HEK293 (cell line): ENCODE data around the gene CHMP6.

Source experiments
- EGR2 ChIP-seq: fragments of 450-650 bp; formaldehyde crosslinking; IDR thresholded peaks from 2 replicates; pipeline ENCODE4 v1.5.1; 2016; ENCODE audit warnings: low read depth, missing biosample characterization, missing genetic modification characterization
- GLI4 ChIP-seq: fragments of 450-650 bp; formaldehyde crosslinking; IDR thresholded peaks from 2 replicates; pipeline ENCODE4 v1.5.1; 2016; ENCODE audit warnings: missing biosample characterization, missing genetic modification characterization
- HOXA7 ChIP-seq: sonication (generic); formaldehyde crosslinking; IDR thresholded peaks from 2 replicates; pipeline ENCODE4 v1.8.1; 2022; ENCODE audit warnings: missing genetic modification reagents, borderline replicate concordance
- HOXC10 ChIP-seq: sonication (generic); formaldehyde crosslinking; IDR thresholded peaks from 2 replicates; pipeline ENCODE4 v1.8.1; 2023; ENCODE audit warnings: mild to moderate bottlenecking, missing genetic modification reagents
- HOXD13 ChIP-seq: sonication (generic); formaldehyde crosslinking; IDR thresholded peaks from 2 replicates; pipeline ENCODE4 v1.8.0; 2022; ENCODE audit warnings: missing genetic modification reagents, borderline replicate concordance
- PBX3 ChIP-seq: sonication (generic); formaldehyde crosslinking; IDR thresholded peaks from 2 replicates; pipeline ENCODE4 v1.8.1; 2022; ENCODE audit warnings: mild to moderate bottlenecking, moderate library complexity, missing genetic modification reagents
- RBAK ChIP-seq: fragments of 450-650 bp; formaldehyde crosslinking; IDR thresholded peaks from 2 replicates; pipeline ENCODE4 v1.5.1; 2016; ENCODE audit warnings: missing biosample characterization, missing genetic modification characterization
- TCF7L2 ChIP-seq: IDR thresholded peaks from 2 replicates; pipeline ENCODE4 v1.6.1; 2011; ENCODE audit warnings: low read depth, mild to moderate bottlenecking, inconsistent platforms, low read length, moderate library complexity, borderline replicate concordance
- ZBTB20 ChIP-seq: fragments of 450-650 bp; formaldehyde crosslinking; IDR thresholded peaks from 2 replicates; pipeline ENCODE4 v1.5.1; 2016; ENCODE audit warnings: missing biosample characterization, missing genetic modification characterization
- ZBTB44 ChIP-seq: fragments of 450-650 bp; IDR thresholded peaks from 2 replicates; pipeline ENCODE4 v1.5.1; 2018; ENCODE audit warnings: missing biosample characterization, mild to moderate bottlenecking, missing genetic modification characterization
- ZBTB7A ChIP-seq: fragments of 450-650 bp; formaldehyde crosslinking; IDR thresholded peaks from 2 replicates; pipeline ENCODE4 v1.5.1; 2016; ENCODE audit warnings: low read depth, missing biosample characterization, missing genetic modification characterization
- ZNF114 ChIP-seq: fragments of 450-650 bp; formaldehyde crosslinking; IDR thresholded peaks from 2 replicates; pipeline ENCODE4 v1.5.0; 2017; ENCODE audit warnings: missing biosample characterization, missing genetic modification characterization
- ZNF138 ChIP-seq: fragments of 450-650 bp; formaldehyde crosslinking; IDR thresholded peaks from 2 replicates; pipeline ENCODE4 v1.5.1; 2016; ENCODE audit warnings: missing biosample characterization, missing genetic modification characterization, borderline replicate concordance
- ZNF155 ChIP-seq: fragments of 450-650 bp; formaldehyde crosslinking; IDR thresholded peaks from 2 replicates; pipeline ENCODE4 v1.5.1; 2016; ENCODE audit warnings: missing biosample characterization, missing genetic modification characterization
- ZNF184 ChIP-seq: fragments of 450-650 bp; IDR thresholded peaks from 2 replicates; pipeline ENCODE4 v1.5.1; 2018; ENCODE audit warnings: missing biosample characterization, mild to moderate bottlenecking, missing genetic modification characterization
- ZNF211 ChIP-seq: fragments of 450-650 bp; formaldehyde crosslinking; IDR thresholded peaks from 2 replicates; pipeline ENCODE4 v1.5.1; 2016; ENCODE audit warnings: low read depth, missing biosample characterization, missing genetic modification characterization
- ZNF223 ChIP-seq: fragments of 450-650 bp; formaldehyde crosslinking; IDR thresholded peaks from 2 replicates; pipeline ENCODE4 v1.5.1; 2016; ENCODE audit warnings: missing biosample characterization, missing genetic modification characterization
- ZNF324 ChIP-seq: fragments of 450-650 bp; formaldehyde crosslinking; IDR thresholded peaks from 2 replicates; pipeline ENCODE4 v1.5.1; 2016; ENCODE audit warnings: missing biosample characterization, missing genetic modification characterization
- ZNF37A ChIP-seq: fragments of 450-650 bp; IDR thresholded peaks from 2 replicates; pipeline ENCODE4 v1.5.1; 2018; ENCODE audit warnings: missing biosample characterization, missing genetic modification characterization
- ZNF549 ChIP-seq: fragments of 450-650 bp; IDR thresholded peaks from 2 replicates; pipeline ENCODE4 v1.5.1; 2018; ENCODE audit warnings: missing biosample characterization, missing genetic modification characterization, mild to moderate bottlenecking, inconsistent platforms, moderate library complexity
- ZNF555 ChIP-seq: fragments of 450-650 bp; formaldehyde crosslinking; conservative IDR thresholded peaks from 2 replicates; pipeline ENCODE4 v1.5.1; 2017; ENCODE audit warnings: missing biosample characterization, mild to moderate bottlenecking, missing genetic modification characterization, inconsistent platforms
- ZNF558 ChIP-seq: fragments of 450-650 bp; formaldehyde crosslinking; IDR thresholded peaks from 2 replicates; pipeline ENCODE4 v1.5.1; 2016; ENCODE audit warnings: missing biosample characterization, missing genetic modification characterization
- ZNF610 ChIP-seq: fragments of 450-650 bp; formaldehyde crosslinking; IDR thresholded peaks from 2 replicates; pipeline ENCODE4 v1.5.1; 2016; ENCODE audit warnings: missing biosample characterization, missing genetic modification characterization, borderline replicate concordance
- ZNF654 ChIP-seq: fragments of 450-650 bp; formaldehyde crosslinking; IDR thresholded peaks from 2 replicates; pipeline ENCODE4 v1.5.1; 2016; ENCODE audit warnings: low read depth, missing biosample characterization, missing genetic modification characterization
- ZNF747 ChIP-seq: fragments of 450-650 bp; formaldehyde crosslinking; IDR thresholded peaks from 2 replicates; pipeline ENCODE4 v1.5.1; 2016; ENCODE audit warnings: missing biosample characterization, missing genetic modification characterization
- ZNF768 ChIP-seq: fragments of 450-650 bp; formaldehyde crosslinking; IDR thresholded peaks from 2 replicates; pipeline ENCODE4 v1.5.1; 2018; ENCODE audit warnings: missing biosample characterization, mild to moderate bottlenecking, missing genetic modification characterization
- ZSCAN4 ChIP-seq: fragments of 450-650 bp; formaldehyde crosslinking; IDR thresholded peaks from 2 replicates; pipeline ENCODE4 v1.5.1; 2017; ENCODE audit warnings: missing biosample characterization, missing genetic modification characterization
- TF ChIP-seq, protein P1 (sequence below): fragments of 450-650 bp; formaldehyde crosslinking; IDR thresholded peaks from 2 replicates; pipeline ENCODE4 v1.5.1; 2016; ENCODE audit warnings: missing biosample characterization, missing genetic modification characterization
- TF ChIP-seq, protein P2 (sequence below): fragments of 450-650 bp; formaldehyde crosslinking; optimal IDR thresholded peaks from 2 replicates; pipeline ENCODE3; 2016; ENCODE audit warnings: missing biosample characterization, mild to moderate bottlenecking, missing genetic modification characterization
- TF ChIP-seq, protein P3 (sequence below): fragments of 450-650 bp; formaldehyde crosslinking; IDR thresholded peaks from 2 replicates; pipeline ENCODE4 v1.5.1; 2016; ENCODE audit warnings: missing biosample characterization, missing genetic modification characterization
- TF ChIP-seq, protein P4 (sequence below): IDR thresholded peaks from 2 replicates; pipeline ENCODE4 v1.6.1; 2011; ENCODE audit warnings: mild to moderate bottlenecking, low read depth, low read length, borderline replicate concordance

CHMP6 gene

DNA sequence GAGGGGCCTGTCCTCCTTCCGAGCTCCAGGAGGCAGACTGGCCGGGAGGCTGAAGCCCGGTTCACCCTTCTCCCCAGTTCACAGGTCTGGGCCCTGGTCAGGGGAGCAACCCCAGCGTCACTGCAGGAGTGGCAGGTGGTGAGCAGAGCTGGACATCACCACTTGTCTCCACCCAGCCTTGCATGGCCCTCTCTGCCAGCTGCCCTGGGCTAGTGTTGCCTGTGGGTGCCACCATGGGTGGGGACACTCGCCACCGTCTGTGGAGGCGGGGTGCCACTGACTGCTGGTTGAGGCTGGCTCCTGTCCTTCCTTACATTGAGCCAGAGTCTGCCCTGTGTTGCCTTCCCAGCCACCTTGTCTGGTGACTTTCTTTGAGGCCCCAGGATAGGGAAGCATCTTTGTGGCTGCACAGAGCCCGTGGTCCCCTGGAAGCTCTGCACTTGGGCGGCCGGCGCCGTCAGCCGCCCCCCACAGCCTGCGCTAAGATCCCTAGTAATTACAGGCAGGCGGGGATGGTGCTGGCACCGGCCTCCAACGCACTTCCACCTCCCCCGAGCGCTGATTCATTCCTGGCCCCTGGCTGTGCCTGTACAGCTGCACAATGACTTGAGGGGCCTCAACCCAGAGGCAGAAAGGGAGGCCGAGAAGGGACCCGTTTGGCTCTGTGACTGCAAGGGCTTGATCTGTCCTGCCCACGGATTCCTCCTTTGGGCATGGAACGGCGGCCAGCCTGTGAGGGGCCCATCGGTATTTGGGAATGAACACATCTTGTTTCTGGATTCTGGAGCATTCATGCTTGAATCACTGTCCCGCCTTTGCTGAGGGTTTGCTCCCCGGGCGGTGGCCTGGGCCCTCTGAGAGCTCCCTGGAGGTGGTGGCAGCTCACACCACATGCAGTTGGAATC, 48.5 kb downstream of the CHMP6 start (continued):
- TF ChIP-seq ZBTB20 (tag by site-specific recombination), result peak; percentile 48; the same call in 1 of the 2 replicates
- peak; percentile 81 for TF ChIP-seq ZNF223
- TF ChIP-seq ZNF211 (tag by site-specific recombination), result no peak
- TF ChIP-seq, protein P1, sequence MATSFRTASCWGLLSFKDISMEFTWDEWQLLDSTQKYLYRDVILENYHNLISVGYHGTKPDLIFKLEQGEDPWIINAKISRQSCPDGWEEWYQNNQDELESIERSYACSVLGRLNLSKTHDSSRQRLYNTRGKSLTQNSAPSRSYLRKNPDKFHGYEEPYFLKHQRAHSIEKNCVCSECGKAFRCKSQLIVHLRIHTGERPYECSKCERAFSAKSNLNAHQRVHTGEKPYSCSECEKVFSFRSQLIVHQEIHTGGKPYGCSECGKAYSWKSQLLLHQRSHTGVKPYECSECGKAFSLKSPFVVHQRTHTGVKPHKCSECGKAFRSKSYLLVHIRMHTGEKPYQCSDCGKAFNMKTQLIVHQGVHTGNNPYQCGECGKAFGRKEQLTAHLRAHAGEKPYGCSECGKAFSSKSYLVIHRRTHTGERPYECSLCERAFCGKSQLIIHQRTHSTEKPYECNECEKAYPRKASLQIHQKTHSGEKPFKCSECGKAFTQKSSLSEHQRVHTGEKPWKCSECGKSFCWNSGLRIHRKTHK (tag by site-specific recombination), result no peak
- TF ChIP-seq, protein P2, sequence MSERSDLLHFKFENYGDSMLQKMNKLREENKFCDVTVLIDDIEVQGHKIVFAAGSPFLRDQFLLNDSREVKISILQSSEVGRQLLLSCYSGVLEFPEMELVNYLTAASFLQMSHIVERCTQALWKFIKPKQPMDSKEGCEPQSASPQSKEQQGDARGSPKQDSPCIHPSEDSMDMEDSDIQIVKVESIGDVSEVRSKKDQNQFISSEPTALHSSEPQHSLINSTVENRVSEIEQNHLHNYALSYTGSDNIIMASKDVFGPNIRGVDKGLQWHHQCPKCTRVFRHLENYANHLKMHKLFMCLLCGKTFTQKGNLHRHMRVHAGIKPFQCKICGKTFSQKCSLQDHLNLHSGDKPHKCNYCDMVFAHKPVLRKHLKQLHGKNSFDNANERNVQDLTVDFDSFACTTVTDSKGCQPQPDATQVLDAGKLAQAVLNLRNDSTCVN (tag by site-specific recombination), result no peak
- no peak for TF ChIP-seq ZBTB44 (tag by site-specific recombination)
- TF ChIP-seq EGR2 (tag by site-specific recombination), result peak; percentile 91
- no peak for TF ChIP-seq ZBTB7A
- no peak for TF ChIP-seq ZNF324 (tag by site-specific recombination)
- no peak for TF ChIP-seq ZNF558 (tag by site-specific recombination)
- TF ChIP-seq ZNF114, result no peak
- TF ChIP-seq HOXC10 (CRISPR knock-in tag), result no peak
- TF ChIP-seq HOXA7 (CRISPR knock-in tag), result no peak
- TF ChIP-seq ZSCAN4, result no peak
- TF ChIP-seq ZNF555 (tag by site-specific recombination), result no peak
- TF ChIP-seq PBX3, result 0 out of 2 replicates have a peak, but pooled peaks have one; percentile 45
- TF ChIP-seq RBAK (tag by site-specific recombination), result no peak
- TF ChIP-seq ZNF747 (tag by site-specific recombination), result no peak
- TF ChIP-seq, protein P3, sequence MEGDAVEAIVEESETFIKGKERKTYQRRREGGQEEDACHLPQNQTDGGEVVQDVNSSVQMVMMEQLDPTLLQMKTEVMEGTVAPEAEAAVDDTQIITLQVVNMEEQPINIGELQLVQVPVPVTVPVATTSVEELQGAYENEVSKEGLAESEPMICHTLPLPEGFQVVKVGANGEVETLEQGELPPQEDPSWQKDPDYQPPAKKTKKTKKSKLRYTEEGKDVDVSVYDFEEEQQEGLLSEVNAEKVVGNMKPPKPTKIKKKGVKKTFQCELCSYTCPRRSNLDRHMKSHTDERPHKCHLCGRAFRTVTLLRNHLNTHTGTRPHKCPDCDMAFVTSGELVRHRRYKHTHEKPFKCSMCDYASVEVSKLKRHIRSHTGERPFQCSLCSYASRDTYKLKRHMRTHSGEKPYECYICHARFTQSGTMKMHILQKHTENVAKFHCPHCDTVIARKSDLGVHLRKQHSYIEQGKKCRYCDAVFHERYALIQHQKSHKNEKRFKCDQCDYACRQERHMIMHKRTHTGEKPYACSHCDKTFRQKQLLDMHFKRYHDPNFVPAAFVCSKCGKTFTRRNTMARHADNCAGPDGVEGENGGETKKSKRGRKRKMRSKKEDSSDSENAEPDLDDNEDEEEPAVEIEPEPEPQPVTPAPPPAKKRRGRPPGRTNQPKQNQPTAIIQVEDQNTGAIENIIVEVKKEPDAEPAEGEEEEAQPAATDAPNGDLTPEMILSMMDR, result no peak
- TF ChIP-seq HOXD13 (CRISPR knock-in tag), result no peak
- no peak for TF ChIP-seq ZNF37A
- TF ChIP-seq ZNF768 (tag by site-specific recombination), result no peak
- TF ChIP-seq TCF7L2, result no peak
- TF ChIP-seq, protein P4, sequence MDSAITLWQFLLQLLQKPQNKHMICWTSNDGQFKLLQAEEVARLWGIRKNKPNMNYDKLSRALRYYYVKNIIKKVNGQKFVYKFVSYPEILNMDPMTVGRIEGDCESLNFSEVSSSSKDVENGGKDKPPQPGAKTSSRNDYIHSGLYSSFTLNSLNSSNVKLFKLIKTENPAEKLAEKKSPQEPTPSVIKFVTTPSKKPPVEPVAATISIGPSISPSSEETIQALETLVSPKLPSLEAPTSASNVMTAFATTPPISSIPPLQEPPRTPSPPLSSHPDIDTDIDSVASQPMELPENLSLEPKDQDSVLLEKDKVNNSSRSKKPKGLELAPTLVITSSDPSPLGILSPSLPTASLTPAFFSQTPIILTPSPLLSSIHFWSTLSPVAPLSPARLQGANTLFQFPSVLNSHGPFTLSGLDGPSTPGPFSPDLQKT, result no peak
- no peak for TF ChIP-seq ZNF155 (tag by site-specific recombination)
- TF ChIP-seq ZNF654 (tag by site-specific recombination), result no peak
- no peak for TF ChIP-seq GLI4 (tag by site-specific recombination)
- no peak for TF ChIP-seq ZNF138
- TF ChIP-seq ZNF184 (tag by site-specific recombination), result no peak
- TF ChIP-seq ZNF549 (tag by site-specific recombination), result no peak
- no peak for TF ChIP-seq ZNF610 (tag by site-specific recombination)
